GM10266 (cell line): Measurements from ENCODE around the gene TEDC2.

Source experiments
- DNase-seq: peaks from one replicate; pipeline ENCODE4 v3.0.0; 2012; ENCODE audit errors: extremely low spot score
- TF ChIP-seq, protein P1 (sequence below): IDR thresholded peaks from 2 replicates; pipeline ENCODE4 v1.5.1; 2012; ENCODE audit warnings: mild to moderate bottlenecking, low read depth; ENCODE audit not compliant: control insufficient read depth, insufficient read depth; ENCODE audit errors: missing control alignments

TEDC2 gene

GRCh38 chr16:2500918-2501750 lies 41.2 kb downstream of the TEDC2 start:
- TF ChIP-seq, protein P1, sequence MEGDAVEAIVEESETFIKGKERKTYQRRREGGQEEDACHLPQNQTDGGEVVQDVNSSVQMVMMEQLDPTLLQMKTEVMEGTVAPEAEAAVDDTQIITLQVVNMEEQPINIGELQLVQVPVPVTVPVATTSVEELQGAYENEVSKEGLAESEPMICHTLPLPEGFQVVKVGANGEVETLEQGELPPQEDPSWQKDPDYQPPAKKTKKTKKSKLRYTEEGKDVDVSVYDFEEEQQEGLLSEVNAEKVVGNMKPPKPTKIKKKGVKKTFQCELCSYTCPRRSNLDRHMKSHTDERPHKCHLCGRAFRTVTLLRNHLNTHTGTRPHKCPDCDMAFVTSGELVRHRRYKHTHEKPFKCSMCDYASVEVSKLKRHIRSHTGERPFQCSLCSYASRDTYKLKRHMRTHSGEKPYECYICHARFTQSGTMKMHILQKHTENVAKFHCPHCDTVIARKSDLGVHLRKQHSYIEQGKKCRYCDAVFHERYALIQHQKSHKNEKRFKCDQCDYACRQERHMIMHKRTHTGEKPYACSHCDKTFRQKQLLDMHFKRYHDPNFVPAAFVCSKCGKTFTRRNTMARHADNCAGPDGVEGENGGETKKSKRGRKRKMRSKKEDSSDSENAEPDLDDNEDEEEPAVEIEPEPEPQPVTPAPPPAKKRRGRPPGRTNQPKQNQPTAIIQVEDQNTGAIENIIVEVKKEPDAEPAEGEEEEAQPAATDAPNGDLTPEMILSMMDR: peak; percentile 97
- peak; percentile 88 for DNase-seq

DNA sequence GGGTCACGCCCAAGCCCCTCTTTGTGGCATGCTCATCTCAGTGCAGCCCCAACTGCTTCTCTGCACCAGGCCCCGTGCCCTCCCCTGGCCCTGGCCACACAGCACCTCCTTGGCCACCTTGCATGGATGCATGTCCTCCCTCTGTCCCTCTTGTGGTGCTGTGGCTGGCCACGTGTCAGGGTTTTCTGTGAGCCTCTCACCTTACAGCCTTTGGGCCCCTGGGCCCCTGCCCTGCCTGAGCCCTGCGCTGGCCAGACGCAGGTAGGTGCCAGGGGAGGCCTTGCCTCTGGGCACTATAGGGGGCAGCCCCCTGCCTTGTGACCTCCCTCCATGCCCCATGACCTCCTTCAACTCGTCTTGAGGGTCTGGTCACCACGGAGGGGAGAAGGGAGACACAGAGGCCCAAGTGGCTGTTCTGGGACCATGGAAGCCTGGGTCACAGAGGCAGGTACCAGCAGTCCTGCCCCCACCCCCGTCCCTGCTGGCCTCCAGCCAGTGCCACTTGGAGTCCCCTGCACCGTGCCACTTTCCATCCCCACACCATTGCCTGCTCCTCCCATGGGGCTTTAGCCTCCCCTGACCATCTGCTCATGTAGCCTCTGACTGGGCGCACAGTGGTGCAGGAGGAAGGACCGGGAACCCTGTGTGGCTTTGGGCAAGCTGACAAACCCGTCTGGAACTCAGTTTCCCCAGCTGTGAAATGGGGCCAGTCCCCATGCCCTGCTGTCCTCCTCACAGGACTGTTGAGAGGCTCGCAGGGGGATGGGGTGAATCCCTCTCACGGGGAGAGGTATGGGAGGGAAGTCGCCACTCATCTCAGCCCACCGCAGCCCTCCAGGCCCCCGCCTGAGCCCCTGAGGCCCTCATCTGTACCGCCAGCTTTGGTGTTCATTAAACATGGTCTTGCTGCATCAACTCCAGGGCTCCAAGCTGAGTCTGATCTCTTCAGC lies 42.3 kb downstream of the TEDC2 start:
- no peak for DNase-seq
- TF ChIP-seq, protein P1: no peak

DNA sequence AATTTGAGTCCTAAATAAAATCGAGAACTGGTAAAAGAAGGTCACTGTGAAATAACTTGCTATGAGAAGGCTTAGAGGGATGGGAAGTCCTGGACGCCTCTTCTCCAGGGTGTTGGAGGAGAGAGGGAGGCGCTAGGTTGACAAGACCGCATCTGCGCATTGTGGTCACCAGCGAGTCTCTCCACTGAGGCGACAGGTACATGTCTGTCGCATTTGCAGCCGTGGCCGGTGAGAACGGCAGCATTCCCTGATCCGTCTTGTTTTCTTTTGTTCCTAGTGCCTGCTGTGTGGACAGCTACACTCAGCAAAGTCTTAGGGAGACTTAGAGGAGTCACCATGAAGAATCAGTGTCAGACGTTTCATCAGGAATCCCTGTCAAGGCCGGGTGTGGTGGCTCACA lies 45.8 kb downstream of the TEDC2 start:
- TF ChIP-seq, protein P1: no peak
- no peak for DNase-seq

- TF ChIP-seq, protein P1: peak; percentile 22
- peak; percentile 77 for DNase-seq
Measured at GRCh38 chr16:2507052-2507659, 47.2 kb downstream of the TEDC2 start.

GRCh38 chr16:2507665-2508064 lies 47.8 kb downstream of the TEDC2 start:
- no peak for DNase-seq

DNA sequence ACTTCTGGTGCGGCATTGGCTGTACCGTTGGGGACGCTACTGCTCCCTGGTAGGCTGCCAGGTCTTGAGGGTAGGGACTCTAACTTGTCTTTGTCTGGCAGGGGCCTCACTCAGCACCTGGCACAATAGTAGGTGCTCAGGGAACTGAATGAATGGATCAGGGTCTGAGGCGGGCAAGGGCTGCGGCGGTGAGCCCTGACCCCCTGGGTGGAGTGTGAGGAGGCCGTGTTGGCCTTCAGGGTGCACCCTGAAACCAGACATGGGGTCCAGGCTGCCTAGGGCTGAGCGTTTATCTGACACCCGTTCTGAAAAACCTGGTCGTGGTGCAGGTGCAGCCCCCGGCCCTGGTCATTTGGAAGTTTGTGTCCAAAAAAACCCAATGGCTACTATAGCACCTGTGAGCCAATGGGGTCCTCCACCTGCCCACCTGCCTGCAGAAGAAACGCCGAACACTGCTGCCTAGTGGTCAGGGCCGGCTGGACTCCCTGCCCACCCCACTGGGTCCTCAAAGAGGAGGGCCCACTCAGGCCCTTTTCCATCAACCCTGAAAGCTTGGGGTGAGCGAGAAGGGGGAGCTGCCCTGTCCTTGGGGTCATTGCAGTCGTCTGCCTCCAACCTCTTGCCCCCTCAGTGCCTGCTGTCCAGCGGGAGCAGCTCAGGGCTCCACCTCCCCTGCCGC lies 49.0 kb downstream of the TEDC2 start:
- TF ChIP-seq, protein P1: no peak
- no peak for DNase-seq

More at GRCh38 chr16:2507665-2508064, 47.8 kb downstream of the TEDC2 start:
- TF ChIP-seq, protein P1: no peak
